Transverse colon (tissue), 3 donors: ENCODE data around the gene SLC7A10.

Experiments
- CTCF ChIP-seq, 5 experiments: fragments of 200-600 bp in 3 of 5; fragments of 450-650 bp in 2 of 5; sonication (generic) in 3 of 5; IDR thresholded peaks; 1 replicate in 2 of 5; 2 replicates in 3 of 5; pipeline ENCODE4 v1.5.1; 2016 to 2017; ENCODE audit warnings: antibody characterized with exemption in 5 of 5, inconsistent platforms in 3 of 5, mild to moderate bottlenecking in 2 of 5, moderate library complexity in 1 of 5
- POLR2A ChIP-seq: fragments of 450-650 bp; IDR thresholded peaks from one replicate; pipeline ENCODE4 v1.6.1; 2016; ENCODE audit warnings: antibody characterized with exemption, mild to moderate bottlenecking, moderate library complexity

- TF ChIP-seq POLR2A (no peak), CTCF (IDR thresholded peaks at IDR 0.05) (no peak)
Measured at GRCh38 chr19:33192010-33192409, 33.6 kb downstream of the SLC7A10 start.
